ENCODE measurements around the gene RGR.

GRCh38 chr10:84269773-84270172, 24.9 kb downstream of the RGR start:
- no peak for TF ChIP-seq CTCF (IDR thresholded peaks at IDR 0.05)
- no peak for TF ChIP-seq POLR2A (IDR thresholded peaks at IDR 0.05)
